Measurements from ENCODE around the gene KAZN.

Gene KAZN

DNA sequence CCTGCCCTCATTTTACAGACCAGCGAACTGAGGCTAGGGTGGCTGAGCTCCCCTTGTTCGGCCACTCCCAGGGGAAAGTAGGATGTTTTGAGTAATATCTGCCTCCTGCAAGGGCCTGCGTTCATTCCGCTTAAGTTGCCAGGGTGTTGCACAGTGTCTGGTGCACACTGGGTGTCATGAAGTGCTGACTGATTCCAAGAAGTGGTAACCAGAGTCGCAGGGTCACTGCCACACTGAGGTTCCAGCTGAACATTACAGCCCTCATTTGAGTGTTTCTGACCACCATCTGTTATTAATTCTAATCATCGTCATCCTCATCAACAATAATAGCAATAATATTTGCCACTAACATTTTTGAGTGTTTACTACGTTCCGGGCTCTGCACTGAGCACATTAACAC lies 250.6 kb downstream of the KAZN start:
- no peak overlapping the region for H3K27ac ChIP-seq (ENCODE audit: extremely low read depth, low read depth, low read length)
- CTCF ChIA-PET, result no interaction called here
- TF ChIP-seq ZNF211 (tag by site-specific recombination; IDR thresholded peaks at IDR 0.05; ENCODE audit: low read depth) (no peak), ZBTB48 (tag by site-specific recombination; IDR thresholded peaks at IDR 0.05) (no peak), ZNF558 (tag by site-specific recombination; IDR thresholded peaks at IDR 0.05) (no peak), KLF7 (tag by site-specific recombination; IDR thresholded peaks at IDR 0.05; ENCODE audit: borderline replicate concordance) (no peak), ZNF610 (tag by site-specific recombination; IDR thresholded peaks at IDR 0.05; ENCODE audit: borderline replicate concordance) (no peak), PRDM1 (tag by site-specific recombination; IDR thresholded peaks at IDR 0.05) (no peak)
- no peak overlapping the region for H3K4me3 ChIP-seq (ENCODE audit: low read depth, low read length)
- H3K4me1 ChIP-seq (ENCODE audit: control insufficient read depth, insufficient read depth, low read length), result no peaks in the 10 kb centered on the region
- POLR2A ChIA-PET, result no interaction called here
- no peaks in the 10 kb centered on the region for H3K36me3 ChIP-seq (ENCODE audit: control insufficient read depth in 2 of 2, insufficient read depth in 1 of 2, low read length in 2 of 2)
- no peaks in the 10 kb centered on the region for H3K9me3 ChIP-seq (ENCODE audit: control insufficient read depth, insufficient read depth, low read depth, low read length)

DNA sequence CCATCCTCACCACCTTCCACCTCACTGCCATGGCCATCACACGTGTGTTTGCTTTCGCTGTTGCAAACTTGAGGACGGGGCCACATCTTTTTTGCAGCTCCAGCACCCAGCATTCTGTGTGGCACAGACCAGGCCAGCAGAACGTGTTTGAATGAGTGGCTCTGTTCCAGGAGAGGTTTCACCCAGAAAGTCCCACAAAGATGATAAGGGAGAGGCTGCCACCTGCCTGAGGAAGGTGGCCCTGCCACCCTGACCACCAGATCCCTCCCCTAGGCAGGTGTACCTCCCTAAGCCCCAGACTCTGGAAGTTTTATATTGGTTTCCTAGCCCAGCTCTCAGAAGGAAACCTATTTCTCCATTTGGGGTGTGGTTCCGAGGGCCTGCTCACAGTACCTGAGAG lies 252.1 kb downstream of the KAZN start:
- TF ChIP-seq ZNF585B (tag by site-specific recombination; IDR thresholded peaks at IDR 0.05), result no peak
- TF ChIP-seq, protein P1, sequence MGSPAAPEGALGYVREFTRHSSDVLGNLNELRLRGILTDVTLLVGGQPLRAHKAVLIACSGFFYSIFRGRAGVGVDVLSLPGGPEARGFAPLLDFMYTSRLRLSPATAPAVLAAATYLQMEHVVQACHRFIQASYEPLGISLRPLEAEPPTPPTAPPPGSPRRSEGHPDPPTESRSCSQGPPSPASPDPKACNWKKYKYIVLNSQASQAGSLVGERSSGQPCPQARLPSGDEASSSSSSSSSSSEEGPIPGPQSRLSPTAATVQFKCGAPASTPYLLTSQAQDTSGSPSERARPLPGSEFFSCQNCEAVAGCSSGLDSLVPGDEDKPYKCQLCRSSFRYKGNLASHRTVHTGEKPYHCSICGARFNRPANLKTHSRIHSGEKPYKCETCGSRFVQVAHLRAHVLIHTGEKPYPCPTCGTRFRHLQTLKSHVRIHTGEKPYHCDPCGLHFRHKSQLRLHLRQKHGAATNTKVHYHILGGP (tag by site-specific recombination; IDR thresholded peaks at IDR 0.05), result no peak
- TF ChIP-seq ZNF266 (tag by site-specific recombination; IDR thresholded peaks at IDR 0.05; ENCODE audit: low read depth), result no peak
- TF ChIP-seq ZNF202 (tag by site-specific recombination; IDR thresholded peaks at IDR 0.05; ENCODE audit: borderline replicate concordance), result no peak
- TF ChIP-seq RBAK (tag by site-specific recombination; IDR thresholded peaks at IDR 0.05), result no peak
- TF ChIP-seq, protein P2, sequence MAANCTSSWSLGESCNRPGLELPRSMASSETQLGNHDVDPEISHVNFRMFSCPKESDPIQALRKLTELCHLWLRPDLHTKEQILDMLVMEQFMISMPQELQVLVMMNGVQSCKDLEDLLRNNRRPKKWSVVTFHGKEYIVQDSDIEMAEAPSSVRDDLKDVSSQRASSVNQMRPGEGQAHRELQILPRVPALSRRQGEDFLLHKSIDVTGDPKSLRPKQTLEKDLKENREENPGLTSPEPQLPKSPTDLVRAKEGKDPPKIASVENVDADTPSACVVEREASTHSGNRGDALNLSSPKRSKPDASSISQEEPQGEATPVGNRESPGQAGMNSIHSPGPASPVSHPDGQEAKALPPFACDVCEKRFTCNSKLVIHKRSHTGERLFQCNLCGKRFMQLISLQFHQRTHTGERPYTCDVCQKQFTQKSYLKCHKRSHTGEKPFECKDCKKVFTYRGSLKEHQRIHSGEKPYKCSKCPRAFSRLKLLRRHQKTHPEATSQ (tag by site-specific recombination; IDR thresholded peaks at IDR 0.05), result no peak
- TF ChIP-seq ZNF19 (tag by site-specific recombination; IDR thresholded peaks at IDR 0.05; ENCODE audit: low read depth), result no peak
- TF ChIP-seq ZNF521 (tag by site-specific recombination; IDR thresholded peaks at IDR 0.05), result no peak
- TF ChIP-seq, protein P3, sequence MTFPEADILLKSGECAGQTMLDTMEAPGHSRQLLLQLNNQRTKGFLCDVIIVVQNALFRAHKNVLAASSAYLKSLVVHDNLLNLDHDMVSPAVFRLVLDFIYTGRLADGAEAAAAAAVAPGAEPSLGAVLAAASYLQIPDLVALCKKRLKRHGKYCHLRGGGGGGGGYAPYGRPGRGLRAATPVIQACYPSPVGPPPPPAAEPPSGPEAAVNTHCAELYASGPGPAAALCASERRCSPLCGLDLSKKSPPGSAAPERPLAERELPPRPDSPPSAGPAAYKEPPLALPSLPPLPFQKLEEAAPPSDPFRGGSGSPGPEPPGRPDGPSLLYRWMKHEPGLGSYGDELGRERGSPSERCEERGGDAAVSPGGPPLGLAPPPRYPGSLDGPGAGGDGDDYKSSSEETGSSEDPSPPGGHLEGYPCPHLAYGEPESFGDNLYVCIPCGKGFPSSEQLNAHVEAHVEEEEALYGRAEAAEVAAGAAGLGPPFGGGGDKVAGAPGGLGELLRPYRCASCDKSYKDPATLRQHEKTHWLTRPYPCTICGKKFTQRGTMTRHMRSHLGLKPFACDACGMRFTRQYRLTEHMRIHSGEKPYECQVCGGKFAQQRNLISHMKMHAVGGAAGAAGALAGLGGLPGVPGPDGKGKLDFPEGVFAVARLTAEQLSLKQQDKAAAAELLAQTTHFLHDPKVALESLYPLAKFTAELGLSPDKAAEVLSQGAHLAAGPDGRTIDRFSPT (tag by site-specific recombination; IDR thresholded peaks at IDR 0.05), result no peak
- POLR2A ChIA-PET, result no interaction called here
- no peak overlapping the region for H3K4me3 ChIP-seq (ENCODE audit: low read depth, low read length)
- no peak overlapping the region for H3K27ac ChIP-seq (ENCODE audit: extremely low read depth, low read depth, low read length)
- no peaks in the 10 kb centered on the region for H3K36me3 ChIP-seq (ENCODE audit: control insufficient read depth in 2 of 2, insufficient read depth in 1 of 2, low read length in 2 of 2)
- H3K4me1 ChIP-seq (ENCODE audit: control insufficient read depth, insufficient read depth, low read length), result no peaks in the 10 kb centered on the region
- H3K9me3 ChIP-seq (ENCODE audit: control insufficient read depth, insufficient read depth, low read depth, low read length), result no peaks in the 10 kb centered on the region
- CTCF ChIA-PET, result interaction anchor here (1.6 kb wide), 1 partner anchor 22 kb away, joined by 7 read pairs; no protein-coding TSS in a partner anchor

DNA sequence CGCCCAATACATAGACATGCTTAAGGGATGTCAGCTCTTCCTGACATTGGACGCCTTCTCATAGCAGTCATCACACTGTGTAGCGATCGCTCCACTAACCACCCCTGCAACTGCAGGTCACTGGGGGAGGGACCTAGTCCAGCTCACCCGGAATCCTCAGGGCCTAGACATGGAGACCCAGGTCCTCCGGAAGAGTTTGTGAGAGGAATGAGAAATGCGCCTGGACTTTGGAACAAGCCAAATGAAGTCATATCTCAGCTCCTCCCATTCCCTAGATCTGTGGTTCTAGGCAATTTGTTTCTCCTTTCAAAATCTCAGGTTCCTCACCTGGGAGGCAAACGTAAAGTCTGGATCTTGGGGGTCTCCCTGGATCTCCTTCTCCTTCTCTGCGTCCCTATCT lies 253.3 kb downstream of the KAZN start:
- CTCF ChIA-PET, result no interaction called here
- Histone ChIP-seq H3K4me3 (ENCODE audit: low read depth, low read length) (no peak overlapping the region), H3K27ac (ENCODE audit: extremely low read depth, low read depth, low read length) (no peak overlapping the region), H3K9me3 (ENCODE audit: control insufficient read depth, insufficient read depth, low read depth, low read length) (no peaks in the 10 kb centered on the region), H3K4me1 (ENCODE audit: control insufficient read depth, insufficient read depth, low read length) (no peaks in the 10 kb centered on the region), H3K36me3 (ENCODE audit: control insufficient read depth in 2 of 2, insufficient read depth in 1 of 2, low read length in 2 of 2) (no peaks in the 10 kb centered on the region)
- TF ChIP-seq ZNF830 (tag by site-specific recombination; IDR thresholded peaks at IDR 0.05; ENCODE audit: low read depth) (no peak), ZNF530 (tag by site-specific recombination; IDR thresholded peaks at IDR 0.05; ENCODE audit: low read depth) (no peak), GFI1B (tag by site-specific recombination; IDR thresholded peaks at IDR 0.05) (no peak), YY2 (tag by site-specific recombination; IDR thresholded peaks at IDR 0.05) (no peak), RBAK (tag by site-specific recombination; IDR thresholded peaks at IDR 0.05) (no peak), ZNF501 (tag by site-specific recombination; IDR thresholded peaks at IDR 0.05) (no peak), YY1 (tag by site-specific recombination; IDR thresholded peaks at IDR 0.05) (no peak), ZIC2 (tag by site-specific recombination; IDR thresholded peaks at IDR 0.05) (no peak)
- POLR2A ChIA-PET, result no interaction called here

Data from HEK293 (cell line).